ENCODE data around the gene RPS6KA2.

The RPS6KA2 gene

GRCh38 chr6:166381733-166382499 is 245.1 kb downstream of the RPS6KA2 start:
- no peak overlapping the region for H3K27ac ChIP-seq (ENCODE audit: low read depth, low read length)

GRCh38 chr6:166381381-166381732 is 245.7 kb downstream of the RPS6KA2 start:
- peak overlapping the region; percentile 90 for H3K4me3 ChIP-seq (ENCODE audit: low read depth, low read length)
- H3K9me3 ChIP-seq (ENCODE audit: control insufficient read depth, insufficient read depth, low read depth, low read length), result no peaks in the 10 kb centered on the region
- H3K27me3 ChIP-seq (ENCODE audit: control insufficient read depth, insufficient read depth, low read length), result no peaks in the 10 kb centered on the region
- peak overlapping the region; percentile 23 for H3K9ac ChIP-seq (ENCODE audit: low read length)
- no peak overlapping the region for H3K27ac ChIP-seq (ENCODE audit: low read depth, low read length)
- H3K4me1 ChIP-seq (ENCODE audit: control insufficient read depth, insufficient read depth, low read length), result no peaks in the 10 kb centered on the region
- H3K36me3 ChIP-seq (ENCODE audit: control insufficient read depth, insufficient read depth, low read length), result no peaks in the 10 kb centered on the region

More at GRCh38 chr6:166381733-166382499, 245.1 kb downstream of the RPS6KA2 start:
- Histone ChIP-seq H3K4me3 (ENCODE audit: low read depth, low read length) (peak overlapping the region; percentile 90), H3K4me1 (ENCODE audit: control insufficient read depth, insufficient read depth, low read length) (no peaks in the 10 kb centered on the region), H3K27me3 (ENCODE audit: control insufficient read depth, insufficient read depth, low read length) (no peaks in the 10 kb centered on the region), H3K36me3 (ENCODE audit: control insufficient read depth, insufficient read depth, low read length) (no peaks in the 10 kb centered on the region), H3K9me3 (ENCODE audit: control insufficient read depth, insufficient read depth, low read depth, low read length) (no peaks in the 10 kb centered on the region), H3K9ac (ENCODE audit: low read length) (peak overlapping the region; percentile 47)

- Histone ChIP-seq H3K36me3 (ENCODE audit: control insufficient read depth, insufficient read depth, low read length) (no peaks in the 10 kb centered on the region), H3K27ac (ENCODE audit: low read depth, low read length) (no peak overlapping the region), H3K4me3 (ENCODE audit: low read depth, low read length) (no peak overlapping the region), H3K27me3 (ENCODE audit: control insufficient read depth, insufficient read depth, low read length) (no peaks in the 10 kb centered on the region), H3K4me1 (ENCODE audit: control insufficient read depth, insufficient read depth, low read length) (peaks cover 4% of the 10 kb centered on the region; the same call in 1 of the 2 replicates), H3K9ac (ENCODE audit: low read length) (no peak overlapping the region), H3K9me3 (ENCODE audit: control insufficient read depth, insufficient read depth, low read depth, low read length) (no peaks in the 10 kb centered on the region)
Observed at GRCh38 chr6:166379800-166380199, 247.3 kb downstream of the RPS6KA2 start.

DNA sequence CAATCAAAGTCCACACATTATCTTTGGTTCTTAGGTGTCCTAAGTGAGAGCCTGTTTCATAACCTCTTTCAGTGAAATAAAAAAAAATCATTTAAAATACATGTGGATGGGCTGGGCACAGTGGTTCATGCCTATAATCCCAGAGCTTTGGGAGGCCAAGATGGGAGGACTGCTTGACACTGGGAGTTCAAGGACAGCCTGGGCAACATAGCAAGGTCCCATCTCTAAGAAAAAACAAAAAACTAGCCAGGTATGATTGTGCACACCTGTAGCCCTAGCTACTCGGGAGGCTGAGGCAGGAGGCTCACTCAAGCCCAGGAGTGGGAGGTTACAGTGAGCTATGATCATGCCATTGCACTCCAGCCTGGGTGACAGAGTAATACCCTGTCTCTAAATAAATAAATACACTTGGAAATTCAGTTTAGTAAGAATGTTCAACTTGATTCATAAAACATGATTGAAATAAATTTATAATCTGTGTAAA is 247.9 kb downstream of the RPS6KA2 start:
- H3K4me3 ChIP-seq (ENCODE audit: low read depth, low read length), result no peak overlapping the region
- H3K27me3 ChIP-seq (ENCODE audit: control insufficient read depth, insufficient read depth, low read length), result no peaks in the 10 kb centered on the region
- H3K9ac ChIP-seq (ENCODE audit: low read length), result no peak overlapping the region
- no peaks in the 10 kb centered on the region for H3K9me3 ChIP-seq (ENCODE audit: control insufficient read depth, insufficient read depth, low read depth, low read length)
- H3K4me1 ChIP-seq (ENCODE audit: control insufficient read depth, insufficient read depth, low read length), result peaks cover 4% of the 10 kb centered on the region; the same call in 1 of the 2 replicates
- H3K36me3 ChIP-seq (ENCODE audit: control insufficient read depth, insufficient read depth, low read length), result no peaks in the 10 kb centered on the region
- H3K27ac ChIP-seq (ENCODE audit: low read depth, low read length), result no peak overlapping the region

DNA sequence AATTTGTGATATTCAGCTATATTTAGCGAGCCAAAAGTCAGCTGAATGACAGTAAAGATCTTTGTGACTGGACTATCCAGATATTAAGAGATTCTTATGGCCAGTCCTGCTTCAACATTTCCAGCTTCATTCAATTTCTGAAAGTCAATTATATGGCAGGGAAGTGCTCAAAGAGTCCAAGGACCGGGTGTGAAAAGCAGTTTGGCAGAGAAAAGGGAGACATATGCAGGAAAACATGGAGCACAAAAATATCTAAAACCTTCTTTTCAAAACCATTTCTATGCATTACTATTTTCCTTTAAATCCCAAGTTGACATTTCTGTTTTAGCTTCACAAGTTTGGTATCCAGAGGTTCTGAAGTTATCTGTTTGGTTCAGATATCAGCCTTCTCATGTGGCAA is 249.3 kb downstream of the RPS6KA2 start:
- Histone ChIP-seq H3K9me3 (ENCODE audit: control insufficient read depth, insufficient read depth, low read depth, low read length) (no peaks in the 10 kb centered on the region), H3K4me3 (ENCODE audit: low read depth, low read length) (no peak overlapping the region), H3K27ac (ENCODE audit: low read depth, low read length) (no peak overlapping the region), H3K9ac (ENCODE audit: low read length) (no peak overlapping the region), H3K27me3 (ENCODE audit: control insufficient read depth, insufficient read depth, low read length) (no peaks in the 10 kb centered on the region), H3K4me1 (ENCODE audit: control insufficient read depth, insufficient read depth, low read length) (peaks cover 4% of the 10 kb centered on the region; the same call in 1 of the 2 replicates), H3K36me3 (ENCODE audit: control insufficient read depth, insufficient read depth, low read length) (no peaks in the 10 kb centered on the region)

DNA sequence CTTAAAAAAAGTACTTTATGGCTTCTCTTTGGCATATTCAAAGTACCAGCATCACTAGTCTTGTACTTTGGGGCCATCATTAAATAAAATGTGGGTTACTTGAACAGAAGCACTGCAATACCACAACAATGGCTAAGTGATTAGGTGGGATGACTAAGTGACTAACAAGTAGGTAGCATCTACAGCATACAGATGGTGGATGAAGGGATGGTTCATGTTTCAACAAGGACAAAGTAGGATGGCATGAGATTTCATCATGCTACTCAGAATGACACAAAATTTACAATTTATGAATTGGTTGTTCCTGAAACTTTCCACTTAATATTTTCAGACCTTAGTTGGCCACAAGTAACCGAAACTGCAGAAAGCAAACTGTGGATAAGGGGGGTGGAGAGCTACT is 252.0 kb downstream of the RPS6KA2 start:
- H3K27ac ChIP-seq (ENCODE audit: low read depth, low read length), result no peak overlapping the region
- no peaks in the 10 kb centered on the region for H3K27me3 ChIP-seq (ENCODE audit: control insufficient read depth, insufficient read depth, low read length)
- no peaks in the 10 kb centered on the region for H3K36me3 ChIP-seq (ENCODE audit: control insufficient read depth, insufficient read depth, low read length)
- H3K4me1 ChIP-seq (ENCODE audit: control insufficient read depth, insufficient read depth, low read length), result peaks cover 4% of the 10 kb centered on the region; the same call in 1 of the 2 replicates
- no peak overlapping the region for H3K9ac ChIP-seq (ENCODE audit: low read length)
- no peak overlapping the region for H3K4me3 ChIP-seq (ENCODE audit: low read depth, low read length)
- H3K9me3 ChIP-seq (ENCODE audit: control insufficient read depth, insufficient read depth, low read depth, low read length), result no peaks in the 10 kb centered on the region

GRCh38 chr6:166370489-166370888 is 256.6 kb downstream of the RPS6KA2 start:
- H3K4me3 ChIP-seq (ENCODE audit: low read depth, low read length), result no peak overlapping the region
- no peaks in the 10 kb centered on the region for H3K36me3 ChIP-seq (ENCODE audit: control insufficient read depth, insufficient read depth, low read length)
- H3K27ac ChIP-seq (ENCODE audit: low read depth, low read length), result no peak overlapping the region
- no peaks in the 10 kb centered on the region for H3K27me3 ChIP-seq (ENCODE audit: control insufficient read depth, insufficient read depth, low read length)
- H3K9ac ChIP-seq (ENCODE audit: low read length), result no peak overlapping the region
- H3K4me1 ChIP-seq (ENCODE audit: control insufficient read depth, insufficient read depth, low read length), result peaks cover 21% of the 10 kb centered on the region
- no peaks in the 10 kb centered on the region for H3K9me3 ChIP-seq (ENCODE audit: control insufficient read depth, insufficient read depth, low read depth, low read length)

DNA sequence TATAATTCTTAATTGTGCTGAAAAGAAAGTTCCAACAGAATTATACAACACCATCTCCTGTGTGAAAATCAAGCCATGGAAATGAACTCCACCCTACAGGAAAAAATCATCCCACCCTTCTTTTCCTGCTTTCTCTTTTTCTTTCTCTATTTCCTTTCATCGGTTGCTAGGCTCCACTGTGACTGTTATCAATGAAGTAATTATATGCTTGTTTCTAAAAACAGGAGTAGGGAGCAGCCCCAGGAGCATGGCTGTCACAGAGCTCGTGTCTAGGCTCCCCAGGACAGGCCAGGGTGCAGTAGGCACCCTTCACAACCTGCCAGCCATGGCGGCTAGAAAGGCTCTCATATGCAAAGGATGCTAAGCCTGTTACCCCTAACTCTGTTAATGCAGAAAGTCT is 257.3 kb downstream of the RPS6KA2 start:
- H3K4me3 ChIP-seq (ENCODE audit: low read depth, low read length), result no peak overlapping the region
- no peak overlapping the region for H3K27ac ChIP-seq (ENCODE audit: low read depth, low read length)
- H3K9me3 ChIP-seq (ENCODE audit: control insufficient read depth, insufficient read depth, low read depth, low read length), result no peaks in the 10 kb centered on the region
- H3K27me3 ChIP-seq (ENCODE audit: control insufficient read depth, insufficient read depth, low read length), result no peaks in the 10 kb centered on the region
- H3K4me1 ChIP-seq (ENCODE audit: control insufficient read depth, insufficient read depth, low read length), result peaks cover 23% of the 10 kb centered on the region
- H3K36me3 ChIP-seq (ENCODE audit: control insufficient read depth, insufficient read depth, low read length), result no peaks in the 10 kb centered on the region
- H3K9ac ChIP-seq (ENCODE audit: low read length), result no peak overlapping the region

DNA sequence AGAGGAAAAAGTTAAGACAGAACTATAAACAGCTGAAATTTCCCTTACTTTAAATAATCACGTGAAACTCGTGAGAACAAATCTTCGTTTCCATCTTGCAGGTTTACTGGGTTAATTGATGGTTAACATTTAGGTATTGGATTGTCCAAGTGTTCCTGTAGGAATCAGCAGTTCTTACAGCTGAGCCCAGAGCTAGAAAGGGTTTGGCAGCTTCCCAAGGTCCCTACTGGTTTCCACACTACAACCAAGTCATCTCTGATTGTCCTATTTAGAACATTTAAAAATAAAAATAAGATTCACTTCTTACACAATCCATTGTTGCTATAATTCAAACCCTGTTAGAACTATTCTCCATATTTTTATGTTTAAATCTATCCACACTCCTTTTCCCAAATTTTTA is 260.1 kb downstream of the RPS6KA2 start:
- peak overlapping the region; percentile 93; the same call in 1 of the 2 replicates for H3K27ac ChIP-seq (ENCODE audit: low read depth, low read length)
- no peak overlapping the region for H3K4me3 ChIP-seq (ENCODE audit: low read depth, low read length)
- no peaks in the 10 kb centered on the region for H3K27me3 ChIP-seq (ENCODE audit: control insufficient read depth, insufficient read depth, low read length)
- no peak overlapping the region for H3K9ac ChIP-seq (ENCODE audit: low read length)
- no peaks in the 10 kb centered on the region for H3K9me3 ChIP-seq (ENCODE audit: control insufficient read depth, insufficient read depth, low read depth, low read length)
- H3K4me1 ChIP-seq (ENCODE audit: control insufficient read depth, insufficient read depth, low read length), result peaks cover 39% of the 10 kb centered on the region
- no peaks in the 10 kb centered on the region for H3K36me3 ChIP-seq (ENCODE audit: control insufficient read depth, insufficient read depth, low read length)

DNA sequence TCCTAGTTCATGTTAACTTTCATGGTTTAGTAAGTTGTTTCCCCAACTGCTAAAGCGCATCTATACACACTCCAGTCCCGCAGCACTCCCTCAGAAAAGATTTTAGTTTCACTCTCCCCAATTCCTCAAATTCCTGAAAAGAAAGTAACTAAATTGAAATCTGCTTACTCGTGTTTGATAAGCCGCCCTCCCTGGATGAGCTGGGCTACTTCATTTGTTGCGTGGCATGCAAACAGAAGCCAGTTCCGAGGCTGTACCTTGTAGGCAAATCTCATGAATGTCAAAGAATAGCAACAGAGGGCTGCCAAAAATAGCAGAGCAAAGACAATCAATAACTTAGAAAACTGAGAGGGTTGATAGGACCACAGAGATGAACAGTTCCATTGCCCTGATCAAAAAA is 261.2 kb downstream of the RPS6KA2 start:
- Histone ChIP-seq H3K27me3 (ENCODE audit: control insufficient read depth, insufficient read depth, low read length) (no peaks in the 10 kb centered on the region), H3K9ac (ENCODE audit: low read length) (peak overlapping the region; percentile 46), H3K9me3 (ENCODE audit: control insufficient read depth, insufficient read depth, low read depth, low read length) (no peaks in the 10 kb centered on the region), H3K27ac (ENCODE audit: low read depth, low read length) (peak overlapping the region; percentile 93), H3K36me3 (ENCODE audit: control insufficient read depth, insufficient read depth, low read length) (no peaks in the 10 kb centered on the region), H3K4me3 (ENCODE audit: low read depth, low read length) (peak overlapping the region; percentile 30; the same call in 1 of the 2 replicates), H3K4me1 (ENCODE audit: control insufficient read depth, insufficient read depth, low read length) (peaks cover 39% of the 10 kb centered on the region)

DNA sequence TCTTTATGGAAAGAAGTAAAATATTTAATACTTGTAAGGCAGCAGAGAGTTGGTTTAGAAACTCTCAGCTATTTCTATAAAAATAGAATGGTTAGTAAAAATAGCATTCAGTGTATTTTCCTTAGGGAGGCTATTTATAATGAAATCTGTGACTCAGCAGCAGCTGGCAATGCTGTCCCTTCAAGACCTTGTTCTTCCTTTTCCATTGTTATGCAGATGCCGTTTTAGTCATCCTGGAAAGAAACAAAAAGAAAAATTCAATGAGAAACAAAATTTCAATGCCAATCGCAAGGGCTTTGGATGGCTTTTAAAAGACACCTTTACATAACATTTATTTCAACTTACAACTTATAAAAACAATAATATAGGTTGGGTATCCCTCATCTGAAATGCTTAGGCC is 261.8 kb downstream of the RPS6KA2 start:
- Histone ChIP-seq H3K36me3 (ENCODE audit: control insufficient read depth, insufficient read depth, low read length) (no peaks in the 10 kb centered on the region), H3K9ac (ENCODE audit: low read length) (peak overlapping the region; percentile 46), H3K4me1 (ENCODE audit: control insufficient read depth, insufficient read depth, low read length) (peaks cover 45% of the 10 kb centered on the region), H3K4me3 (ENCODE audit: low read depth, low read length) (peak overlapping the region; percentile 30; the same call in 1 of the 2 replicates), H3K9me3 (ENCODE audit: control insufficient read depth, insufficient read depth, low read depth, low read length) (no peaks in the 10 kb centered on the region), H3K27me3 (ENCODE audit: control insufficient read depth, insufficient read depth, low read length) (no peaks in the 10 kb centered on the region), H3K27ac (ENCODE audit: low read depth, low read length) (peak overlapping the region; percentile 93)
